ENCODE measurements around the gene PARD6A.

PARD6A gene

GRCh38 chr16:67697422-67698185, 36.8 kb downstream of the PARD6A start:
- no peak for DNase-seq (ENCODE audit: low read depth)

- DNase-seq (ENCODE audit: low read depth), result no peak
Observed at GRCh38 chr16:67699265-67699664, 38.5 kb downstream of the PARD6A start.

- no peak for DNase-seq (ENCODE audit: low read depth)
Observed at GRCh38 chr16:67701420-67701819, 40.7 kb downstream of the PARD6A start.

DNA sequence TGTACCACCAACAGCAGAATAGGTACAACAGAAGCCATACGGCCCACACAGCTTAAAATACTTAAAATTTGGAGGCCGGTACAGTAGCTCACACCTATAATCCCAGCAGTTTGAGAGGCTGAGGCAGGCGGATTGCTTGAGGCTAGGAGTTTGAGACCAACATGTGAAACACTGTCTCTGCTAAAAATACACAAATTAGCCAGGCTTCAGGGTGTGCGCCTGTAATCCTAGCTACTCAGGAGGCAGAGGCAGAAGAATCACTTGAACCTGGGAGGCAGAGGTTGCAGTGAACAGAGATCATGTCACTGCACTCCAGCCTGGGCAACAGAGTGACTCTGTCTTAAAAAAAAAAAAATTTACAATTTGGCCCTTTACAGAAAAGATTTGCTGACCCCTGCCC, 41.4 kb downstream of the PARD6A start:
- DNase-seq (ENCODE audit: low read depth), result no peak

DNA sequence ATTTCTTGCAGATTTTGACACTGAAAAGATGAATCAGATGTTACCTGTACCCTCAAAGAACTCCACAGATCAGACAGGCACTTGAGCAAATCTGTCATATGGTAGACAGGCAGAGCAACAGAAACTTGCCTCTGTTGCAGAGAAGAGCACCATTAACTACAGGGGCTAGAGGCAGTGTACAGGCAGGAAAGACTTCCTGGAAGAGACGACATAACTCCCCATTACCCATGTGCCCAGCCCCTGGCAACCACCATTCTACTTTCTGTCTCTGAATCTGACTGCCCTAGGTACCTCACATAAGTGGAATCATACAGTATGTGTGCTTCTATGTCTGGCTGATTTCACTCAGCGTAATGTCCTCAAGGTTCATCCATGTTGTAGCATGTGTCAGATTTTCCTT, 42.9 kb downstream of the PARD6A start:
- no peak for DNase-seq (ENCODE audit: low read depth)

DNA sequence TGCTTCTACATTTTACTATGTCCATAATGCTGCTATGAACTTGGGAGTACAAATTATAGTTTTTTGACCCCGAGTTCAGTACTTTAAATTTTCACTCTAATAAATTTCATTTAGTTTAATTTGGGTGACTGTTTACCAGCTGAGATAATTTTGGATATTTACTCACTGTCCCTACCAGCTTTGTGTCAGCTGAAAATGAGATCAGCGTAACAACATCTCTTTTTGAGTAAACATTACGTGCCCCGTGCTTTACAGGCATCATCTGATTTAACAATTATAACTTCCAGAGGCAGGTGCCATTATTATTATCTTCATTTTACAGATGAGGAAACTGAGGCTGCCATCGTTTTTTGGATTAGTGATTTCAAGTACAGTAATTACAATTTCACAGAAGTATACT, 43.4 kb downstream of the PARD6A start:
- no peak for DNase-seq (ENCODE audit: low read depth)

DNA sequence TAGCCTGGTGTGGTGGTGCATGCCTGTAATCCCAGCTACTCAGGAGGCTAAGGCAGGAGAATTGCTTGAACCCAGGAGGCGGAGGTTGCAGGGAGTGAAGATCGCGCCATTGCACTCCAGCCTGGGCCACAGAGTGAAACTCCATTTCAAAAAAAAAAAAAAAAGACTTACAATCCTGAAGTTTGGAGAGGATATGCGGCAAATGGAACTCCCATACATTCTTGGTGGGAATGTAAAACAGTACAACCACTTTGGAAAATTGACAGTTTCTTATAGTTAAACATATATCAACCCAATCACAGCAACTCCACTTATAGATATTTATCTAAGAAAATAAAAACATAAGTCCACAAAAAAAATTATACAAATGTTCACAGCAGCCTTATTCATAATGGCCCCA, 46.5 kb downstream of the PARD6A start:
- no peak for DNase-seq (ENCODE audit: low read depth)

DNA sequence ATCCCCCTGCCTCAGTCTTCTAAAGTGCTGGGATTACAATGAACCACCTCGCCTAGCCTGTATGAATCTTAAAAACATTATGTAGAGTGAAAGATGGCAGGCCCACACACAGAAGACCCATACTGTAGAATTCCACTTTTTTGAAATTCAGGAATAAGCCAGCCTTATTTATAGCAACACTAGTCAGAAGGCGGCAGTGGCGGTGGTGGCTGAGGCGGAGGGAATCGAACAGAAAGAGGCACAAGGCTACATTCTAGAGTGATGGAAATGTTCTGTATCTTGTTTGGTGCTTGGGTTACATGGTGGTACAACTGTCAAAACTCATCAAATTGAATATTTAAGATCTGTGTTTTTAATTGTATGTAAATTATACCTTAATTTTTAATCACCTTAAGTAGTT, 47.0 kb downstream of the PARD6A start:
- DNase-seq (ENCODE audit: low read depth), result no peak

GRCh38 chr16:67708368-67708771, 47.6 kb downstream of the PARD6A start:
- no peak for DNase-seq (ENCODE audit: low read depth)

DNA sequence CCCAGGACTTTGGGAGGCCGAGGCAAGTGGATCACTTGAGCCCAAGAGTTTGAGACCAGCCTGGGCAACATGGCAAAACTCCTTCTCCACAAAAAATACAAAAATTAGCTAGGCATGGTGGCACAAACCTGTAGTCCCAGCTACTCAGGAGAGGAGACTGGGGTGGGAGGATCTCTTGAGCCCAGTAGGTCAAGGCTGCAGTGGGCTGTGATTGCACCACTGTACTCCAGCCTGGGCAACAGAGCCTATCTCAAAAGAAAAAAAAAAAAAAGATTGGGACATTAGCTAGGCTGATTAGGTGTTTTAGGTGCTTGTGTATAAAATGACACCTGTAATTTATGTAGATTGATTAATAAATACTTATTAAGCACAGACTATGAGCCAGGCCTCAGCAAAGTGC, 48.3 kb downstream of the PARD6A start:
- no peak for DNase-seq (ENCODE audit: low read depth)

DNA sequence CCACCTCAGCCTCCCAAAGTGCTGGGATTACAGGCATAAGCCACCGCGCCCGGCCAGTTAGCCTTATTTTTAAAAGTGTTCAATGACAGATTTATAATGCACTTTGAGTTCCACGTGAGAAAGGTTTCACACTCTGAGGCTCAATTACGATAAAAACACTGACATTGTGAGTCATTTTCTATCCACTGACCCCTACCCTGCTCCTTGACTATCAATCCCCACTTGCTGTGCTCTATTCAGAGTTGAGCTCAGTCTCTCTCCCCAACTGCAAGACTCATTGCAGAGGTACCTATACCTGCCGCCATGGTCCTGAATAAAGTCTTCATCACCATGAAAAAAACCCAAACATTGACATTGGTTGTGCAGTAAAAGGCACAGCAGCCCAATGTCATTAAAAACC, 49.8 kb downstream of the PARD6A start:
- DNase-seq (ENCODE audit: low read depth), result no peak
